Measurements from ENCODE around the gene ZMYND10.

The ZMYND10 gene

GRCh38 chr3:50350527-50351322 lies 5.2 kb upstream of the ZMYND10 start, which contains the start of the genes CYB561D2 and NPRL2:
TSS of gene CYB561D2 (plus strand) at chr3:50350862. CDS start at chr3:50351434, 572 bp downstream.
TSS of gene NPRL2 (minus strand) at chr3:50350775. CDS start at chr3:50350652, 123 bp downstream.
- Histone ChIP-seq H3K36me3 (ENCODE audit: control insufficient read depth, insufficient read depth, low read length) (peaks cover 3% of the 10 kb centered on the region), H2AK5ac (ENCODE audit: low read length) (peak within 1 kb of the TSS; percentile 78), H3K9ac (ENCODE audit: low read length) (peak within 1 kb of the TSS; percentile 85), H2BK120ac (ENCODE audit: low read depth, low read length) (no peak within 1 kb of the TSS), H3K4me3 (ENCODE audit: low read length) (peak within 1 kb of the TSS; percentile 53), H4K5ac (ENCODE audit: low read length) (no peak within 1 kb of the TSS), H3K4me1 (ENCODE audit: control insufficient read depth, low read depth, low read length) (peaks cover 8% of the 10 kb centered on the region), H2BK5ac (ENCODE audit: low read length) (peak within 1 kb of the TSS; percentile 37), H3K4me2 (ENCODE audit: low read length) (peak within 1 kb of the TSS; percentile 56), H3K27me3 (ENCODE audit: insufficient read depth, low read length, poor library complexity) (no peaks in the 10 kb centered on the region), H3K4ac (ENCODE audit: low read depth, low read length) (no peak within 1 kb of the TSS), H3K79me1 (ENCODE audit: low read length) (peaks cover under 1% of the 10 kb centered on the region), H3K18ac (ENCODE audit: low read length) (no peak within 1 kb of the TSS), H3K79me2 (ENCODE audit: control insufficient read depth, insufficient read depth, low read length) (no peaks in the 10 kb centered on the region), H4K8ac (ENCODE audit: low read depth, low read length) (no peak within 1 kb of the TSS), H3K23ac (ENCODE audit: low read length) (no peak within 1 kb of the TSS), H2BK15ac (replicated peaks; ENCODE audit: low read depth) (no peak within 1 kb of the TSS), H3K27ac (ENCODE audit: low read depth, low read length) (no peak within 1 kb of the TSS), H3K56ac (ENCODE audit: low read length) (peak within 1 kb of the TSS; percentile 94)
- DNase-seq = peak; percentile 95
- no CpG with 5 or more reads among the region's 64 CpGs for WGBS (ENCODE audit: extremely low coverage, insufficient coverage, low lambda C conversion rate)

DNA sequence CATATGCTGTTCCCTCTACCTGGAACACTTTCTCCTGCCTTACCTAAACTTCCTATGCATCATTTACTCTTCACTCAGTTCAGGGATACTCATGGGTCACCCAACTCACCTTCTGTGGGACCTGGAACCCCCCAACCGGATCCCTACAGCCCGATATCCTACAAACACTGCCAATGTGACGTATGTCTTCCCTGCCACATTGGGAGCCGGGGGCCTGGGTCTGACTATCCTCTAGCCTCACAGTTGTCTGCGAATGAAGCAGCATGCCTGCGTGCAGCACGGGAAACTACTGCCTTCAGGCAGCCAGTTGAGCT lies 4.6 kb upstream of the ZMYND10 start:
- Histone ChIP-seq H3K56ac (ENCODE audit: low read length) (peak overlapping the region; percentile 93), H3K23ac (ENCODE audit: low read length) (no peak overlapping the region), H3K27ac (ENCODE audit: low read depth, low read length) (no peak overlapping the region), H3K79me1 (ENCODE audit: low read length) (no peaks in the 10 kb centered on the region), H3K18ac (ENCODE audit: low read length) (no peak overlapping the region), H2BK120ac (ENCODE audit: low read depth, low read length) (no peak overlapping the region), H3K4me1 (ENCODE audit: control insufficient read depth, low read depth, low read length) (peaks cover 8% of the 10 kb centered on the region), H2BK5ac (ENCODE audit: low read length) (no peak overlapping the region), H3K79me2 (ENCODE audit: control insufficient read depth, insufficient read depth, low read length) (no peaks in the 10 kb centered on the region), H4K5ac (ENCODE audit: low read length) (no peak overlapping the region), H2BK15ac (replicated peaks; ENCODE audit: low read depth) (no peak overlapping the region), H3K4me3 (ENCODE audit: low read length) (peak overlapping the region; percentile 53), H3K36me3 (ENCODE audit: control insufficient read depth, insufficient read depth, low read length) (peaks cover 3% of the 10 kb centered on the region), H3K4ac (ENCODE audit: low read depth, low read length) (no peak overlapping the region), H4K8ac (ENCODE audit: low read depth, low read length) (no peak overlapping the region), H2AK5ac (ENCODE audit: low read length) (peak overlapping the region; percentile 78), H3K27me3 (ENCODE audit: insufficient read depth, low read length, poor library complexity) (no peaks in the 10 kb centered on the region), H3K9ac (ENCODE audit: low read length) (peak overlapping the region; percentile 85), H3K4me2 (ENCODE audit: low read length) (peak overlapping the region; percentile 56)
- DNase-seq = no peak
- no CpG with 5 or more reads among the region's 7 CpGs for WGBS (ENCODE audit: extremely low coverage, insufficient coverage, low lambda C conversion rate)

DNA sequence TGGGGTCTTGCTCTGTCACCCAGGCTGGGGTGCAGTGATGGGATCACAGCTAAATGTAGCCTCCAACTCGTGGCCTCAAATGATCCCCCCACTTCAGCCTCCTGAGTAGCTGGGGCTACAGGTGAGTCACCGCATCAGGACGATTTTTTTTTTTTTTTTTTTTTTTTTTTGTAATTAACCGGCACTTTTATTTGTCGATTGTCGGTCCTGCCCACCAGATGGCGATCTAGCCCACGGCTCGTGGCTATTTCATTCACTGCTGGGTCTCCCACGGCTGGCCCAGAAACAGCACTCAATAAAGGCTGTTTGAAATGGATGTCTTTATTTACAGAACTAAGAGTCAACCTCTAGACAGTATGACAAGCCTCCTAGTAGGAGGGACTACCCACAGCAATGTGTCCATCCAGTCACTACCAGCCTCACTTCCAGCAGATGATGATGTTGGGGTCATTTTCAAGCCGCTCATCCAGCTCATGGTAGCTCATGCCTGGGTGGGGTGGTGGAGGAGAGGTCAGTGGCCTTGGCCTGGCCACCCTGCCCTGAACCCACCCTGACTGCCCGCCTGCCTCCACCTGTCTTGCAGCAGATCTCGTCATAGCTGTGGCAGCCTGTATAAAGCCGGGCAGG lies 1.8 kb upstream of the ZMYND10 start:
- Histone ChIP-seq H3K4me2 (ENCODE audit: low read length) (no peak overlapping the region), H3K27ac (ENCODE audit: low read depth, low read length) (no peak overlapping the region), H4K5ac (ENCODE audit: low read length) (no peak overlapping the region), H3K23ac (ENCODE audit: low read length) (no peak overlapping the region), H3K79me2 (ENCODE audit: control insufficient read depth, insufficient read depth, low read length) (no peaks in the 10 kb centered on the region), H2BK15ac (replicated peaks; ENCODE audit: low read depth) (no peak overlapping the region), H2BK5ac (ENCODE audit: low read length) (no peak overlapping the region), H3K4me1 (ENCODE audit: control insufficient read depth, low read depth, low read length) (peaks cover 8% of the 10 kb centered on the region), H3K18ac (ENCODE audit: low read length) (no peak overlapping the region), H3K4ac (ENCODE audit: low read depth, low read length) (no peak overlapping the region), H4K8ac (ENCODE audit: low read depth, low read length) (no peak overlapping the region), H3K9ac (ENCODE audit: low read length) (no peak overlapping the region), H2AK5ac (ENCODE audit: low read length) (no peak overlapping the region), H2BK120ac (ENCODE audit: low read depth, low read length) (no peak overlapping the region), H3K4me3 (ENCODE audit: low read length) (no peak overlapping the region), H3K56ac (ENCODE audit: low read length) (no peak overlapping the region), H3K36me3 (ENCODE audit: control insufficient read depth, insufficient read depth, low read length) (no peaks in the 10 kb centered on the region), H3K27me3 (ENCODE audit: insufficient read depth, low read length, poor library complexity) (no peaks in the 10 kb centered on the region), H3K79me1 (ENCODE audit: low read length) (no peaks in the 10 kb centered on the region)
- DNase-seq = peak; percentile 71
- no CpG with 5 or more reads among the region's 14 CpGs for WGBS (ENCODE audit: extremely low coverage, insufficient coverage, low lambda C conversion rate)

GRCh38 chr3:50345008-50345407 lies 524 bp downstream of the ZMYND10 start:
- H3K4me2 ChIP-seq (ENCODE audit: low read length) = no peak overlapping the region
- no peak overlapping the region for H2AK5ac ChIP-seq (ENCODE audit: low read length)
- peaks cover 1% of the 10 kb centered on the region for H3K4me1 ChIP-seq (ENCODE audit: control insufficient read depth, low read depth, low read length)
- no peak overlapping the region for H3K27ac ChIP-seq (ENCODE audit: low read depth, low read length)
- no peak overlapping the region for H3K4me3 ChIP-seq (ENCODE audit: low read length)
- H3K79me1 ChIP-seq (ENCODE audit: low read length) = no peaks in the 10 kb centered on the region
- H2BK5ac ChIP-seq (ENCODE audit: low read length) = no peak overlapping the region
- H3K4ac ChIP-seq (ENCODE audit: low read depth, low read length) = no peak overlapping the region
- H2BK15ac ChIP-seq (replicated peaks; ENCODE audit: low read depth) = no peak overlapping the region
- no peak overlapping the region for H3K18ac ChIP-seq (ENCODE audit: low read length)
- no peak overlapping the region for H4K5ac ChIP-seq (ENCODE audit: low read length)
- H2BK120ac ChIP-seq (ENCODE audit: low read depth, low read length) = no peak overlapping the region
- no peak overlapping the region for H3K56ac ChIP-seq (ENCODE audit: low read length)
- H3K23ac ChIP-seq (ENCODE audit: low read length) = no peak overlapping the region
- WGBS (ENCODE audit: extremely low coverage, insufficient coverage, low lambda C conversion rate) = no CpG with 5 or more reads among the region's 8 CpGs
- peaks cover 5% of the 10 kb centered on the region for H3K27me3 ChIP-seq (ENCODE audit: insufficient read depth, low read length, poor library complexity)
- no peaks in the 10 kb centered on the region for H3K36me3 ChIP-seq (ENCODE audit: control insufficient read depth, insufficient read depth, low read length)
- no peak for DNase-seq
- no peaks in the 10 kb centered on the region for H3K79me2 ChIP-seq (ENCODE audit: control insufficient read depth, insufficient read depth, low read length)
- no peak overlapping the region for H4K8ac ChIP-seq (ENCODE audit: low read depth, low read length)
- H3K9ac ChIP-seq (ENCODE audit: low read length) = peak overlapping the region; percentile 43

DNA sequence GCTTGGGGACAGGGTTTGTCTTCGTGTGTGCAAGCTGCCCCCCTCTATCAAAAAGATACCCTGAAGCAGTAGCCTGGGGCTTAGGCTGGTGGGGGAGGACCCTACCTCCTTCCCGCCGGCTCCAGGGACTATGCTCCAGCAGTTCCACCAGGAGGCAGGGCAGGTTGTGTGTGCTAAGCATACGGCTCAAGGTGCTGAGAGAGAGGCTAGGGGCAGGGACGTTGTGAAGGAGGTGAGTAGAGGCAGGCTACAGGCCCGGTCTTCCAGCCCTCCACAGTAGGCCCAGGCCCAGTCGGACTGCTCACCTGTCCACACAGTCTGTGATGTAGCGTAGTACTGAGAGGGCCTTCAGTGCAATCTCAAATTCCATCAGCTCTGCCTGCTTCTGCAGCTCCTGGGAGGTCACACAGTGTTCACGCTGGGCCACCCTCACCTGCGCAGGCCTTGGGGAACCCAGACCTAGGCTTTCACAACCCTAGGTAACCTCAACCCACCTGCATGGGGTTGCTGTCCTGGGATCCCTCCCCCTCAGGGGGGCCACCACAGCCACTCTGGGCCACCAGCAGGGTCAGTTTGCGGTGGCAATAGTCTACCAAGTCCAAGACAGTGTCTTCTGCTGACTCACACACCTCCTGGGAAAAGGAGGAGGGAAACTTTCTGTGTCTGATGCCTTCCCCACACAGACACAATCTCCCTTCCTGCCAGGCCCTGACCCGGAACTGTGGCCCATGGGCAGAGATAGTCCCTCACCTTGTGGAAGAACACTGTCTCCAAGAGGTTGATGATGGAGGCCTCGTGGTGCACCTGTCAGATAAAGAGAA lies 2.5 kb downstream of the ZMYND10 start:
- H3K4me1 ChIP-seq (ENCODE audit: control insufficient read depth, low read depth, low read length) = no peaks in the 10 kb centered on the region
- no peak overlapping the region for H2BK5ac ChIP-seq (ENCODE audit: low read length)
- H3K36me3 ChIP-seq (ENCODE audit: control insufficient read depth, insufficient read depth, low read length) = no peaks in the 10 kb centered on the region
- WGBS (ENCODE audit: extremely low coverage, insufficient coverage, low lambda C conversion rate) = no CpG with 5 or more reads among the region's 13 CpGs
- no peak overlapping the region for H2BK15ac ChIP-seq (replicated peaks; ENCODE audit: low read depth)
- H4K8ac ChIP-seq (ENCODE audit: low read depth, low read length) = no peak overlapping the region
- no peak overlapping the region for H3K27ac ChIP-seq (ENCODE audit: low read depth, low read length)
- H3K9ac ChIP-seq (ENCODE audit: low read length) = no peak overlapping the region
- no peak overlapping the region for H3K4ac ChIP-seq (ENCODE audit: low read depth, low read length)
- H3K56ac ChIP-seq (ENCODE audit: low read length) = no peak overlapping the region
- DNase-seq = peak; percentile 73
- no peak overlapping the region for H3K4me2 ChIP-seq (ENCODE audit: low read length)
- no peak overlapping the region for H2AK5ac ChIP-seq (ENCODE audit: low read length)
- H3K79me2 ChIP-seq (ENCODE audit: control insufficient read depth, insufficient read depth, low read length) = no peaks in the 10 kb centered on the region
- no peak overlapping the region for H3K23ac ChIP-seq (ENCODE audit: low read length)
- H2BK120ac ChIP-seq (ENCODE audit: low read depth, low read length) = no peak overlapping the region
- H3K79me1 ChIP-seq (ENCODE audit: low read length) = no peaks in the 10 kb centered on the region
- no peak overlapping the region for H3K18ac ChIP-seq (ENCODE audit: low read length)
- H4K5ac ChIP-seq (ENCODE audit: low read length) = no peak overlapping the region
- H3K27me3 ChIP-seq (ENCODE audit: insufficient read depth, low read length, poor library complexity) = peaks cover 10% of the 10 kb centered on the region
- no peak overlapping the region for H3K4me3 ChIP-seq (ENCODE audit: low read length)
